A549 (cell line): ENCODE results near the gene PLAC9. TPM values are rescaled to one million over a fixed set of nuclear protein-coding genes. Genes with fewer than 3 reads are reported as not detected.

Experiments used
- ATAC-seq, 2 experiments: fragments of 200-7000 bp in 1 of 2; fragments of >200 bp in 1 of 2; cut with Nextera tagmentation in 1 of 2; cut with Tn5 transposase in 1 of 2; 3 replicates each; pipeline versions ENCODE4 v1.8.0 to v1.9.1; 2018 to 2020; ENCODE audit warnings: mild to moderate bottlenecking in 1 of 2, moderate library complexity in 1 of 2
- CTCF ChIA-PET: fragments of 300-600 bp; sonication (Branson Sonifier 250); formaldehyde crosslinking; extraction: SDS; loops from one replicate; lab custom pipeline; 2021; ENCODE audit warnings: antibody characterized with exemption, inconsistent platforms; lab: Yijun Ruan, JAX
- POLR2A ChIA-PET: fragments of 350-600 bp; formaldehyde crosslinking; extraction: SDS; loops from one replicate; lab custom pipeline; 2021; ENCODE audit warnings: antibody characterized with exemption, inconsistent platforms; lab: Yijun Ruan, JAX
- DNase-seq, 2 experiments: peaks; one replicate each; pipeline versions ENCODE4 v3.0.0 to v3.0.0-alpha.2; 2011 to 2016; ENCODE audit warnings: low read depth in 1 of 2, low spot score in 1 of 2
- FAIRE-seq: peaks from 2 replicates; lab custom pipeline; 2011; peaks lifted over from hg19 to GRCh38; lab: Jason Lieb, UNC
- H3K27ac ChIP-seq, 2 experiments: fragments of >200 bp; sonication (Bioruptor Twin); formaldehyde crosslinking; 3 replicates each; pipeline ENCODE4 v1.5.1; 2016 to 2017
- H3K4me1 ChIP-seq: fragments of >200 bp; sonication (Bioruptor Twin); formaldehyde crosslinking; 3 replicates; pipeline ENCODE4 v1.6.1; 2016
- H3K4me2 ChIP-seq: fragments of >200 bp; sonication (Bioruptor Twin); formaldehyde crosslinking; 3 replicates; pipeline ENCODE4 v1.6.1; 2016
- H3K4me3 ChIP-seq: fragments of >200 bp; sonication (Bioruptor Twin); formaldehyde crosslinking; 3 replicates; pipeline ENCODE4 v1.5.1; 2016
- H3K9me3 ChIP-seq: fragments of >200 bp; sonication (Bioruptor Twin); formaldehyde crosslinking; 3 replicates; pipeline ENCODE4 v1.6.1; 2016
- BCL3 ChIP-seq: fragments of >200 bp; sonication (Bioruptor Twin); formaldehyde crosslinking; IDR thresholded peaks from 3 replicates; pipeline ENCODE4 v1.6.1; 2016
- CBX2 ChIP-seq: fragments of 200-600 bp; sonication (generic); IDR thresholded peaks from 2 replicates; pipeline ENCODE4 v1.6.1; 2016; ENCODE audit warnings: low read depth, mild to moderate bottlenecking, borderline replicate concordance
- CHD2 ChIP-seq: fragments of 150-350 bp; IDR thresholded peaks from 2 replicates; pipeline ENCODE4 v1.6.1; 2014; ENCODE audit warnings: low read length; ENCODE audit not compliant: partially characterized antibody
- HMGXB4 ChIP-seq: fragments of 250-450 bp; sonication (Bioruptor Pico); IDR thresholded peaks from 2 replicates; pipeline ENCODE4 v1.5.0; 2021; ENCODE audit warnings: mild to moderate bottlenecking, moderate library complexity, borderline replicate concordance
- HOXA7 ChIP-seq: fragments of 250-450 bp; sonication (Bioruptor Pico); IDR thresholded peaks from 2 replicates; pipeline ENCODE4 v1.5.0; 2020; ENCODE audit warnings: mild to moderate bottlenecking, moderate library complexity
- JUNB ChIP-seq: fragments of >200 bp; sonication (Bioruptor Twin); formaldehyde crosslinking; IDR thresholded peaks from 2 replicates; pipeline ENCODE4 v1.6.1; 2016
- KDM1A ChIP-seq: fragments of 200-600 bp; sonication (generic); IDR thresholded peaks from 2 replicates; pipeline ENCODE4 v1.6.1; 2016; ENCODE audit warnings: low read depth, mild to moderate bottlenecking
- MAX ChIP-seq: IDR thresholded peaks from 2 replicates; pipeline ENCODE4 v1.6.1; 2012
- MAZ ChIP-seq: fragments of 150-350 bp; IDR thresholded peaks from 2 replicates; pipeline ENCODE4 v1.6.1; 2014; ENCODE audit warnings: antibody characterized with exemption, low read depth, low read length, borderline replicate concordance
- POLR2AphosphoS2 ChIP-seq: conservative IDR thresholded peaks from 2 replicates; pipeline ENCODE4 v1.6.1; 2012; ENCODE audit warnings: low read length, improper control_type of control experiment, inconsistent platforms
- ZC3H11A ChIP-seq: fragments of 450-650 bp; IDR thresholded peaks from 2 replicates; pipeline ENCODE4 v1.6.1; 2014; ENCODE audit warnings: antibody characterized with exemption, mild to moderate bottlenecking
- ZFP36 ChIP-seq: fragments of 450-650 bp; IDR thresholded peaks from 2 replicates; pipeline ENCODE4 v1.6.1; 2014; ENCODE audit warnings: borderline replicate concordance; ENCODE audit not compliant: partially characterized antibody
- ZNF302 ChIP-seq: fragments of 250-450 bp; sonication (Bioruptor Pico); IDR thresholded peaks from 2 replicates; pipeline ENCODE4 v1.9.0; 2021; ENCODE audit warnings: inconsistent platforms, mild to moderate bottlenecking, moderate library complexity
- ZSCAN20 ChIP-seq: fragments of 250-450 bp; sonication (Bioruptor Pico); IDR thresholded peaks from 2 replicates; pipeline ENCODE4 v1.8.0; 2022; ENCODE audit warnings: mild to moderate bottlenecking, moderate library complexity
- WGBS: methylation state at CpG from one replicate; pipeline ENCODE4 v1.1.6; 2017; ENCODE audit errors: missing lambda C conversion rate; 5-methylcytosine and 5-hydroxymethylcytosine counted together
- polyA plus RNA-seq, 4 experiments: library from polyadenylated mRNA; depleted of rRNA in 3 of 4; stranded (reverse); fragments of >200 nt; fragmentation: RNase III in 1 of 4; extraction: RNeasy Plus Mini Kit Qiagen cat#74134 plus additional on column Dnase treatment in 1 of 4; gene quantifications; 2 replicates in 3 of 4; 3 replicates in 1 of 4; pipeline ENCODE4 v1.2.3, GENCODE V29; 2011 to 2017
- TF ChIP-seq, protein P1 (sequence below): fragments of >200 bp; sonication (Bioruptor Twin); formaldehyde crosslinking; IDR thresholded peaks from 2 replicates; pipeline ENCODE4 v1.6.1; 2016

PLAC9 gene
- polyA plus RNA-seq, 2 of the 4 experiments (the other 2 are of a cell fraction): not detected

GRCh38 chr10:80159166-80159873 lies 26.8 kb downstream of the PLAC9 start:
- DNase-seq (no peak), ATAC-seq (peak; percentile 7 to 36; a peak in 3 of 6 replicates), FAIRE-seq (no peak)
- peak overlapping the region in 1 of 2 experiments; percentile 77; a peak in 4 of 6 replicates for H3K27ac ChIP-seq
- H3K4me1 ChIP-seq: peaks cover 33% of the 10 kb centered on the region
- WGBS: 85% methylated on average over 9 of the region's 9 CpGs
- H3K4me2 ChIP-seq: peak overlapping the region; percentile 62
- H3K9me3 ChIP-seq: no peaks in the 10 kb centered on the region
- no peak overlapping the region for H3K4me3 ChIP-seq
- POLR2A ChIA-PET: no interaction called here
- TF ChIP-seq HMGXB4 (CRISPR knock-in tag): no peak
- TF ChIP-seq ZFP36: no peak
- TF ChIP-seq MAZ: no peak
- no peak for TF ChIP-seq JUNB
- TF ChIP-seq CHD2: no peak
- CTCF ChIA-PET: interaction anchor here (1.0 to 7.2 kb wide), 10 partner anchors 8 to 63 kb away, joined by 3 to 55 read pairs (median 6); partner anchors contain the start of gene ANXA11

- 92% methylated on average over 17 of the region's 17 CpGs for WGBS
- no peak for FAIRE-seq
- no peaks in the 10 kb centered on the region for H3K9me3 ChIP-seq
- H3K4me3 ChIP-seq: no peak overlapping the region
- POLR2A ChIA-PET: no interaction called here
- no peak overlapping the region for H3K4me2 ChIP-seq
- no peak overlapping the region for H3K27ac ChIP-seq
- CTCF ChIA-PET: interaction anchor here (1.0 to 3.1 kb wide), 15 partner anchors 10 to 62 kb away, joined by 3 to 16 read pairs (median 4); no protein-coding TSS in a partner anchor
- DNase-seq: no peak
- peaks cover 43% of the 10 kb centered on the region for H3K4me1 ChIP-seq
- TF ChIP-seq CHD2 (no peak), ZSCAN20 (CRISPR knock-in tag) (no peak), ZNF302 (CRISPR knock-in tag) (no peak), HOXA7 (no peak), HMGXB4 (CRISPR knock-in tag) (no peak), ZC3H11A (no peak), ZFP36 (no peak), BCL3 (no peak), KDM1A (no peak), POLR2AphosphoS2 (no peak), CBX2 (no peak), MAX (no peak)
- TF ChIP-seq, protein P1, sequence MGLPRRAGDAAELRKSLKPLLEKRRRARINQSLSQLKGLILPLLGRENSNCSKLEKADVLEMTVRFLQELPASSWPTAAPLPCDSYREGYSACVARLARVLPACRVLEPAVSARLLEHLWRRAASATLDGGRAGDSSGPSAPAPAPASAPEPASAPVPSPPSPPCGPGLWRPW: no peak
- ATAC-seq: no peak
These were observed 28.1 kb downstream of the PLAC9 start for GRCh38 chr10:80160361-80161320.
